ENCODE data around the gene SYNGR4. TPM values are rescaled to one million over a fixed set of nuclear protein-coding genes. Genes with fewer than 3 reads are reported as not detected.

The SYNGR4 gene
- total RNA-seq, 2 donors from 2014 or later, result not detected

- peaks cover 27% of the 10 kb centered on the region for H3K4me1 Mint-ChIP-seq
- ATAC-seq, result peak; percentile 75
These were observed 34.4 kb downstream of the SYNGR4 start for GRCh38 chr19:48398375-48399235.

GRCh38 chr19:48400018-48400742 is 36.0 kb downstream of the SYNGR4 start:
- Mint-ChIP-seq H3K27ac (no peak overlapping the region), H3K36me3 (ENCODE audit: low read depth) (peaks cover 9% of the 10 kb centered on the region), H3K4me3 (no peak overlapping the region), H3K4me1 (peaks cover 21% of the 10 kb centered on the region), H3K27me3 (peaks cover 17% of the 10 kb centered on the region)
- no peaks in the 10 kb centered on the region for H3K9me3 ChIP-seq (ENCODE audit: control insufficient read depth, low read length, poor library complexity, severe bottlenecking)
- DNase-seq, result peak in 2 of 3 donors; percentile 25 to 34
- peak; percentile 36 for ATAC-seq

More at GRCh38 chr19:48398375-48399235, 34.4 kb downstream of the SYNGR4 start:
- peak overlapping the region; percentile 93 for H3K27ac Mint-ChIP-seq
- no peaks in the 10 kb centered on the region for H3K9me3 ChIP-seq (ENCODE audit: control insufficient read depth, low read length, poor library complexity, severe bottlenecking)
- peaks cover 22% of the 10 kb centered on the region for H3K27me3 Mint-ChIP-seq
- peak; percentile 78 to 80 (median 79) for DNase-seq
- peaks cover 14% of the 10 kb centered on the region for H3K36me3 Mint-ChIP-seq (ENCODE audit: low read depth)
- peak overlapping the region; percentile 95 for H3K4me3 Mint-ChIP-seq

GRCh38 chr19:48401287-48401686 is 37.1 kb downstream of the SYNGR4 start:
- no peak overlapping the region for H3K4me3 Mint-ChIP-seq
- peaks cover 11% of the 10 kb centered on the region for H3K27me3 Mint-ChIP-seq
- no peaks in the 10 kb centered on the region for H3K9me3 ChIP-seq (ENCODE audit: control insufficient read depth, low read length, poor library complexity, severe bottlenecking)
- H3K36me3 Mint-ChIP-seq (ENCODE audit: low read depth), result peaks cover 10% of the 10 kb centered on the region
- no peak for ATAC-seq
- H3K27ac Mint-ChIP-seq, result peak overlapping the region; percentile 69
- peaks cover 14% of the 10 kb centered on the region for H3K4me1 Mint-ChIP-seq
- DNase-seq, result no peak

GRCh38 chr19:48403606-48404005 is 39.4 kb downstream of the SYNGR4 start:
- H3K9me3 ChIP-seq (ENCODE audit: control insufficient read depth, low read length, poor library complexity, severe bottlenecking), result no peaks in the 10 kb centered on the region
- Mint-ChIP-seq H3K27ac (no peak overlapping the region), H3K27me3 (peaks cover 15% of the 10 kb centered on the region), H3K4me1 (peaks cover 7% of the 10 kb centered on the region), H3K36me3 (ENCODE audit: low read depth) (peaks cover 3% of the 10 kb centered on the region), H3K4me3 (no peak overlapping the region)
- ATAC-seq (peak; percentile 70), DNase-seq (peak in 1 of 3 donors; percentile 28)

GRCh38 chr19:48405010-48405659 is 41.0 kb downstream of the SYNGR4 start:
- H3K36me3 Mint-ChIP-seq (ENCODE audit: low read depth), result peaks cover 3% of the 10 kb centered on the region
- H3K4me1 Mint-ChIP-seq, result peaks cover 7% of the 10 kb centered on the region

GRCh38 chr19:48405850-48406249 is 41.7 kb downstream of the SYNGR4 start:
- Mint-ChIP-seq H3K4me3 (no peak overlapping the region), H3K27ac (no peak overlapping the region), H3K4me1 (peaks cover 7% of the 10 kb centered on the region), H3K36me3 (ENCODE audit: low read depth) (peaks cover 3% of the 10 kb centered on the region), H3K27me3 (peaks cover 15% of the 10 kb centered on the region)
- no peak for ATAC-seq
- H3K9me3 ChIP-seq (ENCODE audit: control insufficient read depth, low read length, poor library complexity, severe bottlenecking), result no peaks in the 10 kb centered on the region
- DNase-seq, result no peak

More at GRCh38 chr19:48405010-48405659, 41.0 kb downstream of the SYNGR4 start:
- Mint-ChIP-seq H3K4me3 (no peak overlapping the region), H3K27me3 (peaks cover 15% of the 10 kb centered on the region), H3K27ac (no peak overlapping the region)
- no peak for DNase-seq
- H3K9me3 ChIP-seq (ENCODE audit: control insufficient read depth, low read length, poor library complexity, severe bottlenecking), result no peaks in the 10 kb centered on the region
- ATAC-seq, result no peak

GRCh38 chr19:48413879-48414587 is 49.9 kb downstream of the SYNGR4 start:
- Mint-ChIP-seq H3K36me3 (ENCODE audit: low read depth) (no peaks in the 10 kb centered on the region), H3K27ac (no peak overlapping the region), H3K4me1 (peaks cover 17% of the 10 kb centered on the region), H3K4me3 (peak overlapping the region; percentile 33), H3K27me3 (no peaks in the 10 kb centered on the region)
- ATAC-seq (no peak), DNase-seq (no peak)
- no peaks in the 10 kb centered on the region for H3K9me3 ChIP-seq (ENCODE audit: control insufficient read depth, low read length, poor library complexity, severe bottlenecking)

- no peak overlapping the region for H3K27ac Mint-ChIP-seq
- H3K27me3 Mint-ChIP-seq, result no peaks in the 10 kb centered on the region
- peaks cover 20% of the 10 kb centered on the region for H3K4me1 Mint-ChIP-seq
- peak overlapping the region; percentile 87 for H3K4me3 Mint-ChIP-seq
- ATAC-seq (peak; percentile 78), DNase-seq (peak; percentile 57 to 71 (median 62))
- H3K36me3 Mint-ChIP-seq (ENCODE audit: low read depth), result no peaks in the 10 kb centered on the region
- H3K9me3 ChIP-seq (ENCODE audit: control insufficient read depth, low read length, poor library complexity, severe bottlenecking), result no peaks in the 10 kb centered on the region
These were observed 51.2 kb downstream of the SYNGR4 start for GRCh38 chr19:48415395-48415794.

- Mint-ChIP-seq H3K4me1 (peaks cover 20% of the 10 kb centered on the region), H3K36me3 (ENCODE audit: low read depth) (no peaks in the 10 kb centered on the region), H3K4me3 (peak overlapping the region; percentile 87), H3K27ac (no peak overlapping the region), H3K27me3 (no peaks in the 10 kb centered on the region)
- no peaks in the 10 kb centered on the region for H3K9me3 ChIP-seq (ENCODE audit: control insufficient read depth, low read length, poor library complexity, severe bottlenecking)
- DNase-seq (no peak), ATAC-seq (no peak)
These were observed 51.6 kb downstream of the SYNGR4 start for GRCh38 chr19:48415806-48416221.

- H3K4me3 Mint-ChIP-seq, result no peak overlapping the region
- DNase-seq (no peak), ATAC-seq (no peak)
- no peaks in the 10 kb centered on the region for H3K36me3 Mint-ChIP-seq (ENCODE audit: low read depth)
- H3K27me3 Mint-ChIP-seq, result no peaks in the 10 kb centered on the region
- H3K27ac Mint-ChIP-seq, result no peak overlapping the region
- H3K4me1 Mint-ChIP-seq, result peaks cover 20% of the 10 kb centered on the region
- no peaks in the 10 kb centered on the region for H3K9me3 ChIP-seq (ENCODE audit: control insufficient read depth, low read length, poor library complexity, severe bottlenecking)
These were observed 53.3 kb downstream of the SYNGR4 start for GRCh38 chr19:48417421-48417820.

GRCh38 chr19:48418317-48419064 is 54.3 kb downstream of the SYNGR4 start:
- Mint-ChIP-seq H3K27me3 (no peaks in the 10 kb centered on the region), H3K4me1 (peaks cover 20% of the 10 kb centered on the region), H3K27ac (peak overlapping the region; percentile 69), H3K36me3 (ENCODE audit: low read depth) (peaks cover 4% of the 10 kb centered on the region), H3K4me3 (peak overlapping the region; percentile 82)
- H3K9me3 ChIP-seq (ENCODE audit: control insufficient read depth, low read length, poor library complexity, severe bottlenecking), result no peaks in the 10 kb centered on the region
- DNase-seq, result no peak
- no peak for ATAC-seq

Measured in T-helper 17 cell (primary cell).